Measurements from ENCODE around the gene STPG2.

The STPG2 gene

GRCh38 chr4:97525236-97525635 lies 618.0 kb downstream of the STPG2 start:
- no peak for DNase-seq (ENCODE audit: low read depth in 1 of 2, low spot score in 1 of 2)

- no peak for DNase-seq (ENCODE audit: low read depth in 1 of 2, low spot score in 1 of 2)
Observed at GRCh38 chr4:97517939-97518338, 625.3 kb downstream of the STPG2 start.

- no peak for DNase-seq (ENCODE audit: low read depth in 1 of 2, low spot score in 1 of 2)
Observed at GRCh38 chr4:97513917-97514316, 629.4 kb downstream of the STPG2 start.
